ENCODE data around the gene TLE1. TPM values are rescaled to one million over a fixed set of nuclear protein-coding genes. Genes with fewer than 3 reads are reported as not detected.

The TLE1 gene
- total RNA-seq, 4 donors from 2014 or later, result 18.7 to 54.5 (median 40.2) TPM

- Histone ChIP-seq H3K27ac (no peak overlapping the region), H3K27me3 (no peaks in the 10 kb centered on the region), H3K4me1 (no peaks in the 10 kb centered on the region), H3K36me3 (peaks cover 0 to 32% (median 0%) of the 10 kb centered on the region in 3 donors), H3K9me3 (no peaks in the 10 kb centered on the region), H3K4me3 (no peak overlapping the region)
- TF ChIP-seq CTCF (IDR thresholded peaks at IDR 0.05), result no peak
- no peak for TF ChIP-seq POLR2A (IDR thresholded peaks at IDR 0.05)
- DNase-seq, result no peak
Measured at GRCh38 chr9:81604306-81605169, 84.8 kb downstream of the TLE1 start.

- no peaks in the 10 kb centered on the region for H3K4me1 ChIP-seq
- no peak overlapping the region for H3K4me3 ChIP-seq
- no peaks in the 10 kb centered on the region for H3K9me3 ChIP-seq
- no peak overlapping the region for H3K27ac ChIP-seq
- H3K36me3 ChIP-seq, result peaks cover 0 to 18% (median 0%) of the 10 kb centered on the region in 3 donors
- no peak for TF ChIP-seq POLR2A (IDR thresholded peaks at IDR 0.05)
- no peak for TF ChIP-seq CTCF (IDR thresholded peaks at IDR 0.05)
- H3K27me3 ChIP-seq, result no peaks in the 10 kb centered on the region
- DNase-seq, result no peak
Measured at GRCh38 chr9:81602887-81603680, 86.3 kb downstream of the TLE1 start.

- Histone ChIP-seq H3K4me3 (no peak overlapping the region), H3K9me3 (no peaks in the 10 kb centered on the region), H3K36me3 (peaks cover 0 to 9% (median 0%) of the 10 kb centered on the region in 3 donors), H3K27ac (no peak overlapping the region), H3K27me3 (no peaks in the 10 kb centered on the region), H3K4me1 (no peaks in the 10 kb centered on the region)
- no peak for DNase-seq
- TF ChIP-seq CTCF (IDR thresholded peaks at IDR 0.05) (no peak), POLR2A (IDR thresholded peaks at IDR 0.05) (no peak)
Measured at GRCh38 chr9:81601639-81602623, 87.4 kb downstream of the TLE1 start.

- peaks cover 0 to 13% (median 0%) of the 10 kb centered on the region in 3 donors for H3K36me3 ChIP-seq
- no peaks in the 10 kb centered on the region for H3K9me3 ChIP-seq
- no peak for TF ChIP-seq CTCF (IDR thresholded peaks at IDR 0.05)
- TF ChIP-seq POLR2A (IDR thresholded peaks at IDR 0.05), result no peak
- H3K4me3 ChIP-seq, result no peak overlapping the region
- DNase-seq, result no peak
- no peaks in the 10 kb centered on the region for H3K4me1 ChIP-seq
- no peaks in the 10 kb centered on the region for H3K27me3 ChIP-seq
- no peak overlapping the region for H3K27ac ChIP-seq
Measured at GRCh38 chr9:81600631-81601030, 88.7 kb downstream of the TLE1 start.

- Histone ChIP-seq H3K27me3 (no peaks in the 10 kb centered on the region), H3K9me3 (no peaks in the 10 kb centered on the region), H3K36me3 (peaks cover 0 to 13% (median 0%) of the 10 kb centered on the region in 3 donors), H3K4me3 (no peak overlapping the region), H3K4me1 (no peaks in the 10 kb centered on the region), H3K27ac (no peak overlapping the region)
- no peak for DNase-seq
- TF ChIP-seq CTCF (IDR thresholded peaks at IDR 0.05) (no peak), POLR2A (IDR thresholded peaks at IDR 0.05) (no peak)
Measured at GRCh38 chr9:81599837-81600236, 89.5 kb downstream of the TLE1 start.

All from Peyer's patch (tissue), 4 donors.